Stimulated activated CD8-positive, alpha-beta memory T cell treated with anti-CD3 and anti-CD28 coated beads, Interleukin-7, amount 100 ng/mL, for 4 hours (primary cell): ENCODE results near the gene UEVLD.
"Not testable (repeated sequence)": the region's sequence is repeated elsewhere in the genome, so short reads cannot be mapped to it uniquely, and the experiment has no call there.

ENCODE experiments used
- DNase-seq, 2 donors: peaks; one replicate each; pipeline ENCODE4 v3.0.0-alpha.2; 2020; ENCODE audit warnings: low read depth in 2 of 2

Gene UEVLD

GRCh38 chr11:18588297-18589252 lies at the start of gene UEVLD:
Gene UEVLD (minus strand): TSS chr11:18588734. CDS start chr11:18588654, 80 bp downstream.
- peak; percentile 30 to 62 for DNase-seq

GRCh38 chr11:18634140-18635032 lies 45.9 kb upstream of the UEVLD start, which contains the start of gene SPTY2D1:
Gene SPTY2D1 (minus strand): TSS chr11:18634342. CDS start chr11:18634257, 85 bp downstream.
- DNase-seq, result peak; percentile 97 to 98

GRCh38 chr11:18633256-18634139 lies 45.0 kb upstream of the UEVLD start:
- no peak for DNase-seq

- no peak for DNase-seq
Measured at GRCh38 chr11:18632841-18633240, 44.3 kb upstream of the UEVLD start.

- no peak for DNase-seq
Measured at GRCh38 chr11:18624161-18624560, 35.6 kb upstream of the UEVLD start.

GRCh38 chr11:18623707-18624106 lies 35.2 kb upstream of the UEVLD start:
- DNase-seq, result no peak

- no peak for DNase-seq
Measured at GRCh38 chr11:18618342-18619025, 29.9 kb upstream of the UEVLD start.

GRCh38 chr11:18617688-18618341 lies 29.3 kb upstream of the UEVLD start:
- peak; percentile 15 to 16 for DNase-seq

GRCh38 chr11:18615628-18616392 lies 27.3 kb upstream of the UEVLD start:
- DNase-seq, result no peak

- no peak for DNase-seq
Measured at GRCh38 chr11:18614667-18615066, 26.1 kb upstream of the UEVLD start.

GRCh38 chr11:18612394-18612793 lies 23.9 kb upstream of the UEVLD start:
- no peak for DNase-seq

GRCh38 chr11:18611196-18611595 lies 22.7 kb upstream of the UEVLD start:
- DNase-seq, result no peak

- DNase-seq, result no peak
Measured at GRCh38 chr11:18608376-18608775, 19.8 kb upstream of the UEVLD start.

GRCh38 chr11:18600915-18601569 lies 12.5 kb upstream of the UEVLD start:
- DNase-seq, result no peak

GRCh38 chr11:18599739-18600230 lies 11.3 kb upstream of the UEVLD start, which contains the start of gene MISFA:
Gene MISFA (plus strand): TSS chr11:18599789. CDS start chr11:18599929, 140 bp downstream.
- DNase-seq, result no peak

- DNase-seq, result no peak
Measured at GRCh38 chr11:18594999-18595749, 6.6 kb upstream of the UEVLD start.

- not testable (repeated sequence) for DNase-seq
Measured at GRCh38 chr11:18594088-18594487, 5.6 kb upstream of the UEVLD start.

- no peak for DNase-seq
Measured at GRCh38 chr11:18590571-18590970, 2.0 kb upstream of the UEVLD start.
